GM18951 (cell line): ENCODE results near the gene EXOC2.

Experiments used
- POLR2A ChIP-seq: IDR thresholded peaks from 4 replicates; pipeline ENCODE4 v1.6.1; 2011; ENCODE audit warnings: mild to moderate bottlenecking; ENCODE audit not compliant: insufficient read length, insufficient read depth; ENCODE audit errors: extremely low read depth
- in situ Hi-C: fragments of 300-500 bp; cut with MboI; formaldehyde crosslinking; loops from one replicate; pipeline ENCODE4 v1.12.0; 2022; ENCODE audit warnings: low sequenced_read_pairs, mixed read lengths, inconsistent platforms; ENCODE audit not compliant: unreplicated experiment

The EXOC2 gene

DNA sequence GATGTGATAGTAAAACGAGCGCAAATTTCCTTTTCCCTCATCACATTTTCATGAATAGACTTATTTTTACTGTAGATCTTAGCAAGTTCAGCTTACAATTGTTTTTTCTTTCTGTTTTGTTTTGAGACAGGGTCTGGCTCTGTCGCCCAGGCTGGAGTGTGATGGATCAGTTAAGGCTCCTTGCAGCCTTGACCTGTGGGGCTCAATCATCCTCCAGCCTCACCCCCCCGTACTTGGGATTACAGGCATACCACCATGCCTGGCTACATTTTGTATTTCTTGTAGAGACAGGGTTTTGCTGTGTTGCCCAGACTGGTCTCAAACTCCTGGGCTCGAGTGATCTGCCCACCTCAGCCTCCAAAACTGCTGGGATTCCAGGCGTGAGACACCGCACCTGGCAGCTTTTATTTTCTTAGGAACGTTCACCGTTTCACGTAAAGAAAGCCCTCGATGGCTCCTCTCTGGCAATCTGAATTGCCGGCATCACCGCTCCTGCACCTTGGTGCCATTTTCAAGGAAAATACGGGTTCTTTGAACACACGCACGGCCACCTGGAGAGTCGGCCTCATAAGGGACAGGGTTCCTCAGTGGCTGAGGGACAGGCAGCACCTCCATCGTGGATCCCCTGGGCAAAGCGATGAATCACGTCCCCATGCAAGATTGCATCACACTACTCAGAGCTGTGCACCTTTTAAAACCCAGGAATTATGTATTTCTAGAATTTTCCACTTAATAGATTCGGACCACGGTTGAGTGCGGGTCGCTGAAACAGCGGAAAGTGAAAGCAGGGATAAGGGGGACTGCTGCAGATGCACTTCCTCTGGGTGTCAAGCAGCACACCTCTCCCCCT lies 222.7 kb downstream of the EXOC2 start:
- TF ChIP-seq POLR2A, result no peak
- in situ Hi-C loops, result no loop called here

DNA sequence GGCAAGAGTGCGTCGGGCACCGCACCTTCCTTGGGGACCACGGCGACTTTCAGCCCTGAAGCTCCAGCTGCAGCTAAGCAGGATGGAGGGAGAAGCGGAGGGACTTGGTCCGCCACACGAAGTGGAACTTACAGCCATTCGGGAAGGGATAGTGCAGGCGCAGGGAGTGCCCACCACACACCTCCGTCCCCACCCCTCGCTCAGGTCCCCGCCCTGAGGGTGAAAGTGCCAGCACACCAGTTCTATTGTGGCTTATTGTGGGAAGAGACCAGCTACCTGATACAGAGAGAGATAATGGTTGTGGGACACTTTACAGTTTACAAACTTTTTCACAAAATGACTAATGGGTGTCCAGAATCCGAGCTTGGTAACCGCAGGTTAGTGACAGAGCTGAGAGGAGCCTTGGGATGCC lies 225.3 kb downstream of the EXOC2 start:
- no peak for TF ChIP-seq POLR2A
- in situ Hi-C loops, result no loop called here

GRCh38 chr6:467111-467510 lies 225.8 kb downstream of the EXOC2 start:
- TF ChIP-seq POLR2A, result no peak
- in situ Hi-C loops, result no loop called here

DNA sequence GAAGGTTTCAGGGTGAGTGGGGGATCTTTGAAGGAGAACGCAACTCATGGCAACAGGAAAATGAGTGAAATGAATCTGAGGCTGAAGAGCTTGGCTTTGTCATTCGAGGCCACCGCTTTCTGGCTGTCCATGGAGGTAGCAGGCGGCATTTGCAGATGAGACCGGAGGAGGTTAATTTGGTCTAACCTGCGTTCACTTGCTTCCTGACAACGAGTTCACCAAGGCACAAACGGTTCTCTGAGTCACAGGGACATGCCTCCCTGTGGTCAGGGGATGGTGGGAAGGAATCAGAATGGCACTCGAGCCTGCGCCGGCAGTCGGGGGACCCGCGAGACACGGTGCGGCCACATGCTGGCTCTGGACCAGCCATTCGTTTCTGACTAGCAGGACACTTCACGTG lies 226.4 kb downstream of the EXOC2 start:
- in situ Hi-C loops, result no loop called here
- no peak for TF ChIP-seq POLR2A

DNA sequence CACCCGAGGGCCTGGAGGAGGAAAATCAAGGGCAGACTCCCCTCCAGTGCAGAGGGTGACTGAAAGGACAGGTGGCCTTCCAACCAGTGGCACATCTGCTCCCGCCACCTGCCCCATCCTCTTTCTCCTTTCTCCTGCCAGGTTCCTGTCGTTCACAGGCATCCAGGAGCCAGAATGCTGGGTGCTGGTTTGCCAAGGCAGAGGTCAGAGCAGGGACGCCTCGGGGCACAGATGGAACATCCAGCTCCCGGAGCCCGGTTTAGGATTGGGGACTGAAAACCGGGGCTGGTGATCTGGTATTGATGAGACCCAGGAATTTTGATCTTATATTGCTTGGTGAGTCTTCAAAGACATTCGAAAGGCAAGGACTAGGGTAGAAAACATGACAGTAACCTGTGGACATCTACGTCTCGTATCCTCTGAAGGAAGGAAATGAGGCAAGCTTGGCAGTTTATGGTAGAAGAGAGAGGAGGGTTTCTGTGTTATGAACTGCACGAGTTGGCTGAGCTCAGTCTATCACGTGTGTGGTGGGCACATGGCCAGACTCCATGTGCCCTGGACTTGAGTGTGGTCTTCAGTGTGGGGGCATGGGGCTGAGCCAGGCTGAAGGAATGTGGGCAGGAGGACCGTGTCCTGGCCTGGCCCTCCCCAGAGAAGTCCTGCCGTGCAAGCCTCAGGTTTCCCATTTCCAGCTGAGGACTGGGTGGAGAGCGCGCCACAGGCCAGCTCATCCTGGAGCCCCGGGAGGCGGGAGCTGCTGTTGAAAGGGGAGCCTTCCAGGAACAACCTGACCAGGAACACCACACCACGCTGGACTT lies 227.2 kb downstream of the EXOC2 start:
- TF ChIP-seq POLR2A, result no peak
- in situ Hi-C loops, result no loop called here

GRCh38 chr6:456887-457286 lies 236.1 kb downstream of the EXOC2 start:
- TF ChIP-seq POLR2A, result no peak
- in situ Hi-C loops, result no loop called here

DNA sequence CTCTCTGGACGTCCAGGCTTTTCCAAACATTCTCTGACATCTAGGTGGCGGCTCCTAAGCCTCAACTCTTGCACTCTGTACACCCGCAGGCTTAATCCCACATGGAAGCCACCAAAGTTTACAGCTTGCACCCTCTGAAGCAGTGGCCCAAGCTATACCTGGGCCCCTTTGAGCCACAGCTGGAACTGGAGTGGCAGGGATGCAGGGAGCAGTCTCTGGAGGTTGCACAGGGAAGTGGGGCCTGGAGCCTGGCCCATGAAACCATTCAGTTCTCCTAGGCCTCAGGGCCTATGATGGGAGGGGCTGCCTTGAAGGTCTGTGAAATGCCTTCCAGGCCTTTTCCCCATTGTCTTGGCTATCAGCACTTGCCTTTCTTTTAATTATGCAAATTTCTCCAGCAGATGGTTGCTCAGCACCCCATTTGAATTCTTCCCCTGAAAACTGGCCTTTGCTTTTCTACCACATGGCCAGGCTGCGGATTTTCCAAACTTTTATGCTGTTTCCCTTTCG lies 236.5 kb downstream of the EXOC2 start:
- TF ChIP-seq POLR2A, result no peak
- in situ Hi-C loops, result no loop called here

DNA sequence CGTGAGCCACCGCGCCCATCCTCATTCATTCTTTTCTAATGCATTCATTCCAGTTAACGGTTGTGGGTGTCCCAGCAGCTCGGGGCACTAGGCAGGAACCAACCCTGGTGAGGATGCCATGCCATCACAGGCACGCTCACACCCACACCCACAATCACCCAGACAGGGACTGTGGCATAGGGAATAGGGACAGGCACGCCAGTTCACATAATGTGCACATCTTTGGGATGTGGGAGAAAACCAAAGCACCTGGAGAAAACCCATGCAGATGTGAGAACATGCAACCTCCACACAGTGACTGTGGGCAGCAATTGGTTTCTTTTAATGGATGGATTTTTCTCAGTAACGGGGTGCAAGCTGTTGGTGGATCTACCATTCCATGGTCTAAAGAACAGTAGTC lies 237.1 kb downstream of the EXOC2 start:
- in situ Hi-C loops, result no loop called here

DNA sequence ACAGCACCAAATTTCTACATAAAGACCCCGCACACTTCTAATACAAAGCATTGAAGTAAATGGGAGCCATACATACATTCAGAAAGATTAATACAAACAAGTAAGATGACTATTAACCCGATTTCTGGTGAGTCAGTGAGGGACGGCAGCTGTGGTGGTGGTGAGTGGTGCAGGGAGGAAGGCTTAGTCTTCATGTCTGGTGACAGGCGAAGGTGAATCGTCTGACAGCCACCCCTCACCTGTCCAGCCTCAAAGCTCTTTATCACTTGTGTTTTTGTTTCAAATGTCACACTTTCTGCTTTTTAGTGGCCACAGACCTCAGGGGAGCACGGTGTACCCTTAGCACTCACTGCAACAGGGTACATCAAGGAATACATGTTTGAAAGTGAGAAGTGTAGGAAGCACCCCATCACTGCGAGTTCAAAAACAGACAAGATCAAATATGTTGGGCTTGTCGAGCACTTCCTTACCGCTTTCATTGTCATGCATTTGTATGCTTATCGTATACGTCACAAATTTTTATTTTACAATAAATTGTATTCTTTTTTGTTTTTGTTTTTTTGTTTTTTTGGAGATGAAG lies 237.8 kb downstream of the EXOC2 start:
- in situ Hi-C loops, result no loop called here
- TF ChIP-seq POLR2A, result no peak

More for the DNA sequence above, 237.1 kb downstream of the EXOC2 start:
- no peak for TF ChIP-seq POLR2A

DNA sequence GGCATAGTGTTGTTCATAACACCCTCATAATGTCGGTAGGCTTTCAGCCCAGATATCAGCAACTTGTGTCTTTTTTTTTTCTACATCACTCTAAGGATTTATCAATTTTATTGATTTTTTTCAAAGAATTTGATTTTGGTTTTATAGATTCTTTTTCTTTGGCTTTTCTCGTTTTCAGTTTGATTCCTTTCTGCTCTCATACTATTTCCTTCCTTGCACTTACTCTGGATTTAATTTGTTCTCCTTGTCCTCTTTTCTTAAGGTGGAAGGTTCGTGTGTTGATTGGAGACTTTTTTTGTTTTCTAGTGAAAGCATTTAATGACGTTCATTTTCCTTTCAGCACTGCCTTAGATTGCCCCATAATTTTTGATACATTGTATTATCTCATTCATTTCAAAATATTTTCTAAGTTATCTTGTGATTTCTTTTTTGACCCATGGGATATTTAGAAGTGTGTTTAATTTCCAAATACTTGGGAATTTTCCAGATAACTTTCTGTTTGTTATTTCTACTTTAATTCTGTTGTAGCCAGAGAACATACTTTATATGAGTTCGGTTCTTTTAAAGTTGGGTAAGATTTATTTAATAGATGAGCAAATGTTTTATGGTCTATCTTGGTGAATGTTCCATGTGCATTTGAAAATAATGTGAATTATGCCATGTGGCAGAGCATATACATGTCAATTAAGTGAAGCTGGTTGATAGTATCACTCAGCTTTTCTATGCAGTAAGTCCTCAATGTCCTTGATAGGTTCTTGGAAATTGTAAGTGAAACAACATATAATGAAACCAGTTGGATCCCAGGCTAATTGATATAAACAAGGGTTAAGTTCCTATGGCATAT lies 238.6 kb downstream of the EXOC2 start:
- TF ChIP-seq POLR2A, result no peak
- in situ Hi-C loops, result no loop called here

DNA sequence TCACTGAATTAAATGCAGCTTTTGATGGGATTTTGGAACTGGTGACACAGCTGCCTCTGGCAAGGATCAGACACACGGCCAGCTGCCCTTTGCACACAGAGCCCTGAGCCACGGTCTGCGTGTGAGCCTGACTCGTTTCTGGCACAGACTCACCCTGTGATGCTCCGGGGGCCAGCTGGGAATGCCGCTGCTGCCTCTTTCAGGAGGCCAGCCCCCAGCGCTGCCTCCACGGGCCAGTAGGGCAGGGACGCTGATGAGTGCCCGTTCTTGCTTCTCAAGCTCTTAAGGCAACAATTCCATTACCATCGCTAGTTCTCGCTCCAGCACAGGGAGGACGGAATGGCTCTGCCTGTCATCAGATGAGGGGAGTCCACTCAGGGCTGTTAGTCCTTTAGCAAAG lies 239.8 kb downstream of the EXOC2 start:
- in situ Hi-C loops, result no loop called here
- TF ChIP-seq POLR2A, result no peak

DNA sequence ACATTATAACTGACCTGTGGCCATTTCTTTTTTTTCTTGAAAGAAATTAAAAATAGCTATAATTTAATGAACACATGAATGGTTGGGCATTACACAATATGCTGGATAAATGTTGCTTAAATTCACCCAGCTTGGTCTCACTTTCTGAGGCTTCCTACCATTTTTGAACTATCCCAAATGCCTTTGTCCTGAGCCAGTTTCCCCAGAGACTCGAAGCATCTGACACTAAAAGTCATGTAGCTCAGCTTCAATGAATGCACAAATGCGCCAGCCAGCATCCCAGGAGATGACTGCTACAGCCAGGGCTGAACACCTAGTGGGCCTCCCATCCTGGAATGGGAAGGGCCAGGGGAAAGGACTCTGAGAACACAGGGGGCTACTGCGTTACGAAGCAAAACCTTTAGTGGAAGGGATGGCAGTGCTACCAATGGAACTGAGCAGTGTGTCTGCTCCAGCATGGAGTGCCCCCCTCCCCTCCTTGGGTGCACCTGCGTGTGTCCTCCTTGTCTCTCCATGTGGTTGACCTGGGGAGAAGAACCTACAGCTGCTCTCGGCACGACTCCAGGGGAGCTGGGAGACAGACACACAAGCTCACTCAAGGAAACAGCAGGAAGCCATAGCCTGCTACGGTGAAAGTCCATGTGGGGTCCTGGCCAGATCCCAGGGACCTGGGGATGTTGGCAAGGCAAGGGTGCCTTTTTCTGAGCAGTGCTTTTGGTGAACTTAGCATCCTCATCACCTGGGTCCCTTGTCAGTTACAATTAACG lies 240.5 kb downstream of the EXOC2 start:
- in situ Hi-C loops, result no loop called here
- no peak for TF ChIP-seq POLR2A

DNA sequence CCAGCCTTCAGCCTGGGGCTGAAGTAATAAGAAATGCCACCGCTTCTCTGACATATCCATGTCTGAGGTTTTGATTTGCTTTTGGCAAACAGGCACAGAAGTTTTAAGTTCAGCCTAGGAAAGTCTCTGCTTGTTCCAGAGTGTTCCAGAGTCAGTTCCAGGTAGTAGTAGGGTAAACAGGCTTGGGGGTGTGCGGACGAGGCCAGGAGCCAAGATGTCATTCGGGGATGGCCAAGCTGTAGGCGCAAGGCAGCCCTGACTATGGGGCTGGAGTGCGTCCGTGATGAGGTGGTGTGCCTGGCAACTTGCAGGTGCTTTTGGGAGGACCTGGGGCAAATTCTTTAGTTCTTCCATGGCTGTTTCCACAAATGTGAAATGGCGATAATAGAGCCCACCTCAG lies 241.1 kb downstream of the EXOC2 start:
- in situ Hi-C loops, result no loop called here
- TF ChIP-seq POLR2A, result no peak
